Body of pancreas (tissue), 4 donors: Measurements from ENCODE around the gene RIMS4.

Experiments
- CTCF ChIP-seq, 7 experiments: fragments of 450-650 bp in 4 of 7; fragments of 200-600 bp in 3 of 7; sonication (generic) in 3 of 7; IDR thresholded peaks; one replicate each; pipeline ENCODE4 v1.5.1; 2016 to 2019; ENCODE audit warnings: antibody characterized with exemption in 7 of 7
- POLR2A ChIP-seq, 3 donors: fragments of 450-650 bp; IDR thresholded peaks; one replicate each; pipeline ENCODE4 v1.6.1; 2016; ENCODE audit warnings: antibody characterized with exemption in 3 of 3, mild to moderate bottlenecking in 2 of 3

GRCh38 chr20:44703183-44703925, 107.0 kb downstream of the RIMS4 start:
- TF ChIP-seq CTCF (IDR thresholded peaks at IDR 0.05) = no peak
- no peak for TF ChIP-seq POLR2A (IDR thresholded peaks at IDR 0.05)
